Measurements from ENCODE around the gene SEPTIN5. TPM values are rescaled to one million over a fixed set of nuclear protein-coding genes. Genes with fewer than 3 reads are reported as not detected.

The SEPTIN5 gene
- polyA plus RNA-seq, 2 of the 4 experiments (the other 2 are of a cell fraction) = 4.6 to 12.6 TPM

GRCh38 chr22:19765477-19766239 is 51.4 kb downstream of the SEPTIN5 start (continued):
- TF ChIP-seq RCOR1 (IDR thresholded peaks at IDR 0.05; ENCODE audit: low read depth, low read length) (no peak), TFCP2L1 (CRISPR knock-in tag; IDR thresholded peaks at IDR 0.05) (no peak)
- TF ChIP-seq, protein P1, sequence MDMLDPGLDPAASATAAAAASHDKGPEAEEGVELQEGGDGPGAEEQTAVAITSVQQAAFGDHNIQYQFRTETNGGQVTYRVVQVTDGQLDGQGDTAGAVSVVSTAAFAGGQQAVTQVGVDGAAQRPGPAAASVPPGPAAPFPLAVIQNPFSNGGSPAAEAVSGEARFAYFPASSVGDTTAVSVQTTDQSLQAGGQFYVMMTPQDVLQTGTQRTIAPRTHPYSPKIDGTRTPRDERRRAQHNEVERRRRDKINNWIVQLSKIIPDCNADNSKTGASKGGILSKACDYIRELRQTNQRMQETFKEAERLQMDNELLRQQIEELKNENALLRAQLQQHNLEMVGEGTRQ (IDR thresholded peaks at IDR 0.05) = no peak
- TF ChIP-seq, protein P2, sequence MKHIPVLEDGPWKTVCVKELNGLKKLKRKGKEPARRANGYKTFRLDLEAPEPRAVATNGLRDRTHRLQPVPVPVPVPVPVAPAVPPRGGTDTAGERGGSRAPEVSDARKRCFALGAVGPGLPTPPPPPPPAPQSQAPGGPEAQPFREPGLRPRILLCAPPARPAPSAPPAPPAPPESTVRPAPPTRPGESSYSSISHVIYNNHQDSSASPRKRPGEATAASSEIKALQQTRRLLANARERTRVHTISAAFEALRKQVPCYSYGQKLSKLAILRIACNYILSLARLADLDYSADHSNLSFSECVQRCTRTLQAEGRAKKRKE (CRISPR knock-in tag; IDR thresholded peaks at IDR 0.05; ENCODE audit: low read depth) = no peak

DNA sequence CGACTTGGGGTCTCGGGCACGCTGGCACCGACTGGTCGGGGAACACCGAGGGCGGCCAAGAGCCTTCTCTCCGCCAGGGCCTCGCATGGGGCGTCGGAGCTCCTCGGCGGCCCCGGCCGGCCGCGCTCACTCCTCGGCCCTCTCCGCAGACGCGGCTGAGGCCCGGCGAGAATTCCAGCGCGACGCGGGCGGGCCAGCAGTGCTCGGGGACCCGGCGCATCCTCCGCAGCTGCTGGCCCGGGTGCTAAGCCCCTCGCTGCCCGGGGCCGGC is 51.9 kb downstream of the SEPTIN5 start:
- no peak overlapping the region for H3K4me3 ChIP-seq

GRCh38 chr22:19766511-19767426 is 52.5 kb downstream of the SEPTIN5 start:
- ATAC-seq = no peak
- ChIA-PET POLR2A (no interaction called here), CTCF (no interaction called here)
- FAIRE-seq = no peak
- Histone ChIP-seq H3K4me2 (no peak overlapping the region), H3K4me1 (no peaks in the 10 kb centered on the region), H3K9me3 (no peaks in the 10 kb centered on the region), H3K4me3 (no peak overlapping the region), H3K27ac (no peak overlapping the region)
- TF ChIP-seq ELK1 (IDR thresholded peaks at IDR 0.05; ENCODE audit: low read depth, low read length) = no peak
- 94% methylated on average over 69 of the region's 103 CpGs for whole genome bisulfite sequencing (ENCODE audit: missing lambda C conversion rate)
- no peak for DNase-seq (ENCODE audit: low read depth in 1 of 2, low spot score in 1 of 2)

More for the DNA sequence above, 51.9 kb downstream of the SEPTIN5 start:
- no peak for FAIRE-seq
- whole genome bisulfite sequencing (ENCODE audit: missing lambda C conversion rate) = over 99% methylated on average over 22 of the region's 36 CpGs
- no peak for DNase-seq (ENCODE audit: low read depth in 1 of 2, low spot score in 1 of 2)
- no peaks in the 10 kb centered on the region for H3K9me3 ChIP-seq
- ATAC-seq = no peak
- no peak for TF ChIP-seq RCOR1 (IDR thresholded peaks at IDR 0.05; ENCODE audit: low read depth, low read length)
- no peak for TF ChIP-seq BHLHE40 (IDR thresholded peaks at IDR 0.05; ENCODE audit: low read depth, low read length)
- TF ChIP-seq JUN (IDR thresholded peaks at IDR 0.05) = no peak
- no peak for TF ChIP-seq HDAC2 (IDR thresholded peaks at IDR 0.05)
- TF ChIP-seq MYC (IDR thresholded peaks at IDR 0.05; ENCODE audit: borderline replicate concordance, low read length) = no peak
- no peak for TF ChIP-seq NPAS2 (CRISPR knock-in tag; IDR thresholded peaks at IDR 0.05; ENCODE audit: borderline replicate concordance)
- no peak for TF ChIP-seq ZNF302 (CRISPR knock-in tag; IDR thresholded peaks at IDR 0.05)
- H3K27ac ChIP-seq = no peak overlapping the region
- no peak overlapping the region for H3K4me2 ChIP-seq
- ChIA-PET POLR2A (no interaction called here), CTCF (no interaction called here)
- no peaks in the 10 kb centered on the region; the same call in 2 of the 3 replicates for H3K4me1 ChIP-seq

DNA sequence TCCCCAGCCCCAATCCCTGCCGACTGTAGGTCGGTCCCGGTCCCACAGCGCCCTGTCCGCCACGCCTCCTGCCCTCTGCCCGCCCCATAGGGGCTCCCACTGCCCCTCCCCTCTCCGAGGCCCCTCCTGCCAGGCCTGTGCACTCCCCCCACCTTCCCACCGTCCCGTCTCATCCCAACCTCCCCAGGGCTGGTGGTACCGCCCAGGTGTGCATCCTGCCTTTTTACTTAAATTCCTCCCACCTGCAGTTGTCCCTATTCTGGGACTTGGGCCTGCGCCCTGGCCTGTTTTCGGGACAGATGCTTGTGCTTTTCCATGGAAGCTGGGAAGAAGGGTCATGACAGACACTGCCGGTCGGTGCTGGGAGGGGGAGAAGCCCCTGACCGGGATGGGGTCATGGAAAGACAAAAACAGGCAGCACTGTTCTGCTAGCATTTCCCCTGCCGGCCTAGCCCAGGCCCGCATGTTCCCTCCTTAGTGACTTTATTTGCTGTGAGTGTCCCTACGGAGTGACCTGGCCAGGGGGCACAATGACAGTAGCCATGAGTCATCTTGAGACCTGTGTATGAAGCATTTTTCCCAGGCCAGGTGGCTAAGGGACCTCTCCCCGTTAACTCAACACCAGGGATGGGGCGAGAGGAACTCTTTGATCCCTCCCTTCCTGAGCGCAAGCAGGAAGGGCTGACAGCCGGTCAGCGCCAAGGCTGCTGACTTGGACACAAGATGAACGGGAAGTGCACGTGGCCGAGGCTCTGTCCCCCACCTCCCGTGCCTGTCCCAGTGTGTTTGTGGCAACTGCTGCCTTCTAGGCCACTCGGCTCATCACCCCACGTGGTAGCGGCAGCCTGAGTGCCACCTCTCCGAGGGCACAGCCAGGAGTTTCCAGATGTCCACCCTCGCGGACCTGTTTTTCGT is 53.4 kb downstream of the SEPTIN5 start:
- no peak overlapping the region for H3K27ac ChIP-seq
- no peak overlapping the region for H3K4me3 ChIP-seq
- 98% methylated on average over 9 of the region's 35 CpGs for WGBS (ENCODE audit: missing lambda C conversion rate)
- ChIA-PET POLR2A (no interaction called here), CTCF (no interaction called here)
- TF ChIP-seq MAX (IDR thresholded peaks at IDR 0.05) (no peak), RCOR1 (IDR thresholded peaks at IDR 0.05; ENCODE audit: low read depth, low read length) (no peak), NPAS2 (CRISPR knock-in tag; IDR thresholded peaks at IDR 0.05; ENCODE audit: borderline replicate concordance) (no peak), TFCP2L1 (CRISPR knock-in tag; IDR thresholded peaks at IDR 0.05) (no peak), KDM5A (IDR thresholded peaks at IDR 0.05) (no peak), MYC (IDR thresholded peaks at IDR 0.05; ENCODE audit: borderline replicate concordance, low read length) (no peak), ZFP36 (IDR thresholded peaks at IDR 0.05; ENCODE audit: borderline replicate concordance, partially characterized antibody) (no peak), EHF (CRISPR knock-in tag; IDR thresholded peaks at IDR 0.05) (no peak), KDM1A (IDR thresholded peaks at IDR 0.05; ENCODE audit: low read depth) (no peak), SREBF2 (IDR thresholded peaks at IDR 0.05) (no peak), PHF8 (IDR thresholded peaks at IDR 0.05; ENCODE audit: borderline replicate concordance, low read depth) (no peak), FOSL2 (IDR thresholded peaks at IDR 0.05) (no peak), FOSL2 (CRISPR knock-in tag; IDR thresholded peaks at IDR 0.05) (no peak), FOXS1 (CRISPR knock-in tag; IDR thresholded peaks at IDR 0.05) (no peak), E2F6 (IDR thresholded peaks at IDR 0.05; ENCODE audit: borderline replicate concordance, low read depth) (no peak), EP300 (IDR thresholded peaks at IDR 0.05) (no peak), NFE2L2 (conservative IDR thresholded peaks at IDR 0.05; ENCODE audit: low read length) (no peak)
- no peak for FAIRE-seq
- no peak for ATAC-seq
- no peaks in the 10 kb centered on the region for H3K9me3 ChIP-seq
- DNase-seq (ENCODE audit: low read depth in 1 of 2, low spot score in 1 of 2) = no peak
- no peak overlapping the region for H3K4me2 ChIP-seq
- H3K4me1 ChIP-seq = no peaks in the 10 kb centered on the region

Measured in A549 (cell line).